Activated naive CD4-positive, alpha-beta T cell treated with anti-CD3 and anti-CD28 coated beads, Interleukin-2, amount 50 U/mL, for 16 hours (primary cell): ENCODE results near the gene ARG2.
A peak's percentile ranks its signal among the peaks of the same experiment; 100 is the strongest.

Experiments
- DNase-seq: peaks from one replicate; pipeline ENCODE4 v3.0.0-alpha.2; 2020

Gene ARG2

DNA sequence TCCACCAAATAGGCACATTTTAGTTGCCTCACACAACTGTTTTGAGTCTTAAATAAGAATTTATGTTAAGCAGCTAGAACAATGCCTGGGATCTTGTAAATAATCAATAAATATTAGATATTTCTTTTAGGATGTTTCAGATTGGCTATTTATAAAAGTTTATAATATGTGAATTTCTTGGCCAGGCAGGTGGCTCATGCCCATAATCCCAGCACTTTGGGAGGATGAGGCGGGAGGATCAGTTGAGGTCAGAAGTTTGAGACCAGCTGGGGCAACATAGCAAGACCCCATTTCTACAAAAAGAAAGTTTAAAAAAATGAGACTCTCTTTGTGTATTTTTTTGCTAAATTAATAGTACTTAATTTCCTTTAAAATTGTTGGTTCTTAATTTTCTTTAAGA, 21.8 kb downstream of the ARG2 start:
- DNase-seq: no peak

- DNase-seq: no peak
Measured at GRCh38 chr14:67641902-67642749, 22.4 kb downstream of the ARG2 start.

GRCh38 chr14:67643713-67644112, 24.0 kb downstream of the ARG2 start:
- no peak for DNase-seq

GRCh38 chr14:67644428-67644827, 24.7 kb downstream of the ARG2 start:
- DNase-seq: no peak

DNA sequence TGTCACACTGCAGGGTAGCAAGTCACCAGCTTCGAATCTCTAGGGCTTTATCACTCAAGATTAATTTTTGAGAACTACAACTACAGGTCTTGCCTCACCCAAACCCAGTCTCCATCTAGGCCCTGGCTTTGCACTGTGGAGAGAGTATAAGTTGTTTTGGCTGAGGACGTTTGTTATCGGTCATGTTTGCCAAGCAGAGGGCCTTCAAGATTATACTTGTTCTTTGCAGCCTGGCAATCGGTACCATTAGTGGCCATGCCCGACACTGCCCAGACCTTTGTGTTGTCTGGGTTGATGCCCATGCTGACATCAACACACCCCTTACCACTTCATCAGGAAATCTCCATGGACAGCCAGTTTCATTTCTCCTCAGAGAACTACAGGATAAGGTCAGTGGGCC, 25.7 kb downstream of the ARG2 start:
- no peak for DNase-seq

DNA sequence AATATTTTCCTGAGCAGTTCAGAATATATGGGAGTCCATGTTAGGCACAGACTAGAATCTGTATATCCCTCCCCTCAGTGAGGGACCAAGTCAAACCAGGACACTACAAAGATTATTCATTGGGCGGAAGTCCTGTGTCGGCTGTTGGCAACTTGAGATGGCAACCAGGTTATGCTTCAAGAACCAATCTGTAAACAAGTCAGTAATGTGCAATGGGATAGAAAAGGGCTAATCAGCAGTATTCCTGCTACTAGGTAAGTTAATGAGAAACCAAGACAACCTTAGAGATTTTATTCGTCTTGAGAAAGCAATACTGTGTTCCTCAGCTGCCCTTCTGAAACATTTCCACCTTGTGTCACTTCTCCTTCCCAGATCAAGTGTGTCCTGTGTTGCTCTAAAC, 26.4 kb downstream of the ARG2 start:
- no peak for DNase-seq

DNA sequence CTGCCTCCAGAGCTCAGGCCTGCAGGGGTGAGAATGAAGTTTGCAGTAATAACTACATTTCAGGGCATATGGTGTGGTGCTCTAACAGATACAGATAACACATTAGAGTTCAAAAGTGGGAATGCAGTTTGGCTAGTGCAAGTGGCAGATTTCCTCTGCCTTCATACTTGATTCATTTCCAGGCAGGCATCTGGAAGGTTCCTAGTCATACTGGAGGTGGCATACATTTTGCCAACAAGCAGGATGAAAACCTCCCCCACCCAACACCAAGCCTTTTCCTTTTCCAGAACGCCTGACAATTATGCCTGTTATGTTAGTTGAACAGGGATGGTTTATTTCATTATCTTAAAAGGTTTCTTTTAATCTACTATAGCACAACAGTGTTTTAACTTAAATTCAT, 30.4 kb downstream of the ARG2 start:
- DNase-seq: no peak

- DNase-seq: no peak
Measured at GRCh38 chr14:67650694-67651093, 31.0 kb downstream of the ARG2 start.

GRCh38 chr14:67652189-67652588, 32.5 kb downstream of the ARG2 start:
- DNase-seq: no peak

DNA sequence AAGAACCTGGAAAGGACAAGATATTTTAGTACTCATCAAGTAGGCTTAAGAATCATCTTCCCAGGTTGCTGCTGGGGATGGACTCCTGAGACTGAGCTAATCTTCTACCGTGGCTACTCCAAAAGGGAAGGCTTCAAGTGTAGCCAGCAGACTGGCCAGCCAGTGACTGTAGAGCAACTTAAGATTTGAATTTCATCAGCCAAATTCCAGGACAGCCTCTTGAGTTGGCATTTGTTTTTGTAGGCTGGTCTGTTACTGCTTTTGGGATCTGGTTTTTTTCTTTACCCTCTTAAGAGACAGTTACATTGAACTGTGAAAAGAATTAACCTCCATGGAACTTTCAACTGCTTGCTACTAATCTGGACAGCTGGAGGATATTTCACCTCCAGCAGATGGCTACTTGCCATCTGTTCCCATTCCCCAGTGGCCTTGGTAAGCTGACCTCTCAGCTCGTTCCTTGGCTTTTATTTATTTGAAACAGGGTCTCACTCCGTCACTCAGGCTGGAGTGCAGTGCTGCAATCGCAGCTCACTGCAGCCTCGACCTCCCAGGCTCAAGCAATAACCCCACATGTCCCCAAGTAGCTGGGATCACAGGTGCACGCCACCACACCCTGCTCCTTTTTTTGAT, 34.0 kb downstream of the ARG2 start:
- DNase-seq: no peak

- no peak for DNase-seq
Measured at GRCh38 chr14:67663633-67664032, 43.9 kb downstream of the ARG2 start.

DNA sequence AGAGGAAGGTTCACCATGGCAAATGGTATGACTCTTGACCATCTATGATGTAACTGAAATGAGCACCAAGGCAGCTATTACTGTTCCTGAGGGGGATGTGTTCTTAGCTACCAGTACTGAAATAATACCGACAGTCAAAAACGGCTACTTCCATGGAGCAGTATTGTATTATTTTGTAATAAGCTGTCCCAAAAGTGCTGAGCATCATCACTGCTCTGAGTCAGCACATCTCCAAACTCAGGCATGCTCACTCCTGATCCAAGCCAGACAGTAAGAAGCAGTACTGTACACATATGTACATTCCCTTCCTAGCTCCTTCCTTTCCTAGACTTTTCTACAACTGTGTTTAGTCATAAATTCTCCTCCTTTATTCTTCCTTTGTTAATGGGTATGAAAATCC, 46.1 kb downstream of the ARG2 start:
- DNase-seq: no peak

DNA sequence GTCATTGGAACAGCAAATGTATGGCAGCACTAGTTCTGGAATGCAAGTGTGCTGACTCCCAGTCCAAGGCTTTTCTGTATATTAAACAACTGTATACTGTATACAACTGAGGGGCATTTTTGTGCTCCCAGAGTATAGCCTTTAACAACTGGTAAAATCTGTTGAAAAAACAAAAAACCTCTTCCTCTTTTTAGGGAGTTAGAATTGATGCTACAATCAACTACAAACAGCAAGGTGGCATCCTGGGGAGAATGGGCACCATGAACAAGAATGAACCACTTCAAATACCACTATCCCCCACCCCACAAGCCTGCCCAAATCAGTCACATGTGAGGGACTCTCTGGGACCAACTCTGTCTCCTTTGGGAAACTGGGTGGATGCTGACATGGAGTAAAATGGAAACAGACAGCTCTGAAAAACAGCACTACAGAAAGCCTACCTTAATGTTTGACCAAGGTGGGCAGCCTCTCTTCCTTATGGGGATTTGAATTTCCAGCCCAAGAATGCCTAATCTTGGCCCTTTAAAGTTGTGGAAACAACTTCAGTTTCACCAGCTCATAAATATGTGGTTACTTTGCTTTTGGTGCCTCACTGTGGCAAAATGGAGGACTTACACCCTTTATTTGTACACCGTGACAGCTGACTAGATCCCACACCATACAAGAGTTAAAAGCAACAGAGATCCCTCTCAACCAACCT, 47.2 kb downstream of the ARG2 start:
- DNase-seq: peak; percentile 13

GRCh38 chr14:67668559-67668958, 48.8 kb downstream of the ARG2 start:
- no peak for DNase-seq

DNA sequence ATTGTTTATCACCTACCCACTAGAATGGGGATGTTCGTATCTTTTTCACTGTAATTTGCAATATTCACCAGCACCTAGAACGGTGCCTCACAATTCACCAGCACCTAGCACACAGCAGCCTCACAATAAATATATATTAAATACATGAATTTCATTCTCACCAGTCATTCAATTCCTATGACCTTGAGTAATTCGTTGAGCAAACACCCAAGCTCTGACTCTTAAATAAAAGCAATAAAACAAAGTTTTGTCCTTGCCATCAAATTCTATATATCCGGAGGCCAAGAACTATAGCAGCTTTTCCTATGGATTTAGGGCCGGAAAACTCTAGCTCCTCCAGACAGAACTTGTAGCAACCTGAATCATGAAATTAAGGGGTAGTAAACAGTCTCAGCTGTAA, 53.7 kb downstream of the ARG2 start:
- no peak for DNase-seq

GRCh38 chr14:67674139-67674479, 54.4 kb downstream of the ARG2 start:
- peak; percentile 54 for DNase-seq

DNA sequence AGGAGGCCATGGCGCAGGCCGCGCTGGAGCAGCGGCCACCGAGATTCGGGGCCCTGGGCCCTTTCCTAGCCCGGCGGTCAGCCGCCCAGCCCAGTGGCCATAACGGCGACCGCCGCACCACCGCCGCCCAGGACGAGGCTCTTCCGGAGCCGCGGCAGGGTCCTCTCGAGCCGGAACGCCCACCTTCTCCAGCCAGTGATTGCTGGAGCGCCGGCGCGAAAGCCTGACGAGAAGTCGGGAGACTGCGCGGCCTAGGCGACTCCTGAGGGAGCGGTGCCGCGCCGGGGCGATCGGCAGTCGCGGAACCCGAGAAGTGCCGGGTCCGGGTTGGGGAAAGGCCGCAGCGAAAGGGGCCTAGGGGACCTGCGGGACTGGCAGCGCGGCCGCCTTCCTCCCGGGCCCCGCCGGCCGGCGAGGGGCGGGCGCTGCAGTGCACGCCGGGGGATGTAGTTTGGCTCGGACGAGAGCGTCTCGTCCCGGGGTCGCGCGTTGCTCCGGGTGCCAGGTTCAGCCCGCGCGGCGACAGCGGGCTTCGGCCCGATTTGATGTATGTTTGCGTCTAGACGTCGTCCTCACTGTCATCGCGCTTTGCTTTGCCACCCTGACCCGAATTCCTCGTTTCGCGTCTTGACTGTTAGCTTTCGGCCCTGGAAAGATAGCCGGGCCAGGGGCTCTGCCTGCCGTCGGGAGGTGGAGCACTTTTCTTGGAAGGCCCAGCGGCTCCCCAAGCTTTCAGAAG, 54.9 kb downstream of the ARG2 start, which contains the start of gene VTI1B:
TSS of gene VTI1B (minus strand) at position 153 of the 739 bp plus-strand sequence. CDS start at position 10, 143 bp downstream.
- peak; percentile 82 for DNase-seq

DNA sequence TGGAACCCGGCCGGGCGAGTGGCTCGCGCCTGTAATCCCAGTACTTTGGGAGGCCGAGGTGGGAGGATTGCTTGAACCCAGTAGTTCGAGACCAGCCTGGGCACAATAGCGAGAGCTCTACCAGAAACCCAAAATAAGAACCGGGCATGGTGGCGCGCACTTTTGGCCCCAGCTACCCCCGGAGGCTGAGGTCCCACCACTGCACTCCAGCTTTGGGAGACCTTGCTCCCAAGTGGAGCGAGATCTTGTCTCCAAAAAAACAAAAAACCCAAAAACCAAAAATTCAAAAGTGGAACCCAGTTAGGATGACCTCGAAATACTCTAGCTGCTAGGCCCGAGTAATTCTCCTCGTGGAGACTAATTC, 55.5 kb downstream of the ARG2 start:
- DNase-seq: no peak

DNA sequence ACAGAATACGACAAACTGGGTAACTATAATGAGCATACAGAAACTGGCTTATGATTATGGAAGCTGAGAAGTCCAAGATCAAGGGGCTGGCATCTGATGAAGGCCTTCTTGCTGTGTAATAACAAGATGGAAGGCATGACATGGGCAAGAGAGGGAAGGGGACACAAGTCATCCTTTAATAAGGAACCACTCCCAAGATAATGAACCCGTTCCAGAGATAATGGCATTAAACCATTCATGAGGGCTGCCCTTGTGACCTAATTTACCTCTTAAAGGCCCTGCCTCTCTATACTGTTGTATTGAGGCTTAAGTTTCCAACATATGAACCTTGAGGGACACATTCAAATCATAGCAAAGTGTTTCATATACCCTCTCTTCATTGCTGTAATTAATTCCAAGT, 59.3 kb downstream of the ARG2 start:
- DNase-seq: no peak

DNA sequence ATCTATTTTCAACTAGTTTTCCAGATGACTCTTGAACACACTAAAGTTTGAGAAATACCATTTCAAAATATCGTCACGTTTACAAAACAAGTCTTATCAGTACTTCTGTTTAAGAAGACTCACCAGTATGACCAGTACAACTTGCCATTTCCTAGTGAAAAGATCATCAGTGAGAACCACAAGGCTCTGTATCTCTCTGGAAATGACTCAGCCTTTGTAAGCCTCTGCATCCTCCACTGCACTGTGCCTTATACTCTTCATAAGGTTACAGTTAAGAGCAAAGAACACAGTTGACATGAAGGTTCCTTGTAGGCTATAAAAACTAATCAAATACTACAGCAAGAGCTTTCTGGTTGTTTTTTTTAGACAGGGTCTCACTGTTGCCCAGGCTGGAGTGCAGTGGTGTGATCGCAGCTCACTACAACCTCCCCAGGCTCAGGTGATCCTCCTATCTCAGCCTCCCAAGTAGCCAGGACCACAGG, 60.4 kb downstream of the ARG2 start:
- DNase-seq: no peak

GRCh38 chr14:67680941-67681340, 61.2 kb downstream of the ARG2 start:
- no peak for DNase-seq

- DNase-seq: no peak
Measured at GRCh38 chr14:67683842-67684241, 64.1 kb downstream of the ARG2 start.

- no peak for DNase-seq
Measured at GRCh38 chr14:67690011-67690410, 70.3 kb downstream of the ARG2 start.
